Fibroblast of gingiva (primary cell): ENCODE results near the gene UQCRQ.
A peak's percentile ranks its signal among the peaks of the same experiment; 100 is the strongest.

Experiments
- DNase-seq: peaks from one replicate; pipeline ENCODE4 v3.0.0-alpha.2; 2011; ENCODE audit warnings: low read depth

Gene UQCRQ

DNA sequence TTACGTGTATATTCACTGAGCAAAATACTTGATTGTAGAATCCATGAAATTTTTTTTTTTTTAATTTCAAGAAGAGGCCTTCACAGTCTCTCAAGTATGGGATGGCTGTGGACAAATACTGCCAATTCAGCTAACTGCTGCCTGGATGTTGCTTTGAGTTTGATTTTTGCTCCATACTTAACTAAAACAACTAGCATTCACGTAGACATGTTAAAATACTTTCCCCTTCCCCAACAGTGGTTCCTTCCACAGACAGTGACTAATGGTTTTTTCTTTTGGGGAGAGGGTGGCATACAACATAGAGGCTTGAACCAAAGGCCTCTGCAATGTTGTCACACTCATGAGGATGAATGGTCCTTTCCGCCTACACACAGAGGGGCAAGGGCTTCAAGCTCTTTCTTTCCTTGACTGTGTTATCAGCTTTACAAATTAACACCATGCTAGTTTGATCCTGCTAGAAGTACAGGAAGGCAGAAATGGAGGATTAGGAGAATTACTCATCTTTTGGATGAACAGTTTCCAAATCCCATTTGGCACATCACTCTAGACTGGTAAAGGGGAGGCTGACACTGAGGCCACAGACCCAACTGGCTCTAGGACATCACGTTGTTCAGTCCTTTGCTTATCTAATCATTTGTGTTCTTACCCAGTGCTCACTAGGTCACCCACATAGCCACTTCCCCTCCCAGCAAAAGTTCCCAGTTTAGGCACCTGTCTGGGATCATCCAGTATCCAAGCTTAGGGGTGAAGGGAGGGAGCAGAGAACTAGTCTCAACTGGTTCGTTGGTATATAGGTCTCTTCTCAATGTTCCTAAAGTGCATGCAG is 5.2 kb downstream of the UQCRQ start:
- no peak for DNase-seq

DNA sequence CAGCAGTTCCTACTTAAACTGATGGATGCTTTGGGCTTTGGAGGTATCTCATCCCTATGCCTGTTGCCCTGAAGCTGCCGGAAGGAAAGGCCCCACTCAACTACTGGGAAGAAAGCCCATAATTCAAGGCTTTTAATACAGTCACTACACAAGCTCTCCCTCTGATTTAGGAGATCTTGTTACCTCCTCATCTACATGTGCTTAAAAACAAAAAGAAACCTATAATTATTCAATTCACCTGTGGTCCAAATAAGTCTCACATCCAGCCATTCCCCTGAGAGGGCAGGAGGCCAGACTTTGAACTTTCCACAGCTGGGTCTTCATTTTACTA is 6.3 kb downstream of the UQCRQ start:
- no peak for DNase-seq

DNA sequence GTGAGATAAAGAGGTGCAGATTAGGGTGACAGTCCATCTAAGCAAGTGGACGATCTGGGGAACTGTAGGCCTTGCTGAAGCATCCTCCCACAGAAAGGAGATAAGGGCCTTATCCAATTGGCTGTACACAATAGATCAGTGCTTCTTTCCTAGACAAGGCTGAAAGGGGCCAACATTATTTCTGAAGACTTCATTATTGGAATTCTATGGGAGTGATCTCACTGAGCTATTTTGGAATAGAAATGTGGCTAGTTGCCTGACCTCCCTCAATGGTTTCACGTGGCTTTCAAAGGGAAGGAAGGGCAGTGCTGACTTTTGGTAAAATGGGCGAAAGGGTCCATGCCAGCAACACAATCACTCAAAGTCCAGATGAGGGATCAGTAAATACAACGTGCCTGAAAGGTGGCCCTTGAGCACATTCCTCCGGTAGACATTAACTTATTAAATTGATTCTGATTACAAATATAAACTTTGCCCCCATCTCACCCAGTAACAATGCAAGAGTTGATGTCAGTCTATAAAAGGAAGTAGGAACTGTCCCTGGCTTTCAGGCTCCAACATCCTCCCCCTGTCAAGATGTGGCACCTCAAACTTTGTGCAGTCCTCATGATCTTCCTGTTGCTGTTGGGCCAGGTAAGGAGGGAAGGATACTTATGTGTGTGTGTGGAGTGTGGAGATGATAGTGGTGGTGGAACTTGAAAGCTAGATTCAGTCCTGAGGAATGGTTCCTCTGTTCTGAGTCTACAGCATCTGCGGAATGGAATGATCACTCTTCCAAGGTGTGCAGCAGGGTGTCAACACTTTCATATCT is 6.9 kb downstream of the UQCRQ start, which contains the start of gene LEAP2:
LEAP2 (plus strand) TSS at position 550 of the 811 bp plus-strand sequence; CDS start at position 577, 27 bp downstream.
- no peak for DNase-seq

DNA sequence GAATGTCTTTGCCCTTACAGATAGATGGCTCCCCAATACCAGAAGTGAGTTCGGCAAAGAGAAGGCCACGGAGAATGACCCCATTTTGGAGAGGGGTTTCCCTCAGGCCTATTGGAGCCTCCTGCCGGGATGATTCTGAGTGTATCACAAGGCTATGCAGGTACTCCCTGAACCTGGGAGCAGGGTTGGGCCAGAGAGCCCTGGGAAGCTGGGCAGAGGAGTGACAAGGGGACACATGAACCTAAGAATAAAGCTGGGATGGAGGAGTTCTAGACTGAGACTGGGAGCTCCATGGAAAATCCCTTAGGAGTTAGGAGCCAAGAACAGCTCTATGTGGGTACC is 7.5 kb downstream of the UQCRQ start:
- no peak for DNase-seq

DNA sequence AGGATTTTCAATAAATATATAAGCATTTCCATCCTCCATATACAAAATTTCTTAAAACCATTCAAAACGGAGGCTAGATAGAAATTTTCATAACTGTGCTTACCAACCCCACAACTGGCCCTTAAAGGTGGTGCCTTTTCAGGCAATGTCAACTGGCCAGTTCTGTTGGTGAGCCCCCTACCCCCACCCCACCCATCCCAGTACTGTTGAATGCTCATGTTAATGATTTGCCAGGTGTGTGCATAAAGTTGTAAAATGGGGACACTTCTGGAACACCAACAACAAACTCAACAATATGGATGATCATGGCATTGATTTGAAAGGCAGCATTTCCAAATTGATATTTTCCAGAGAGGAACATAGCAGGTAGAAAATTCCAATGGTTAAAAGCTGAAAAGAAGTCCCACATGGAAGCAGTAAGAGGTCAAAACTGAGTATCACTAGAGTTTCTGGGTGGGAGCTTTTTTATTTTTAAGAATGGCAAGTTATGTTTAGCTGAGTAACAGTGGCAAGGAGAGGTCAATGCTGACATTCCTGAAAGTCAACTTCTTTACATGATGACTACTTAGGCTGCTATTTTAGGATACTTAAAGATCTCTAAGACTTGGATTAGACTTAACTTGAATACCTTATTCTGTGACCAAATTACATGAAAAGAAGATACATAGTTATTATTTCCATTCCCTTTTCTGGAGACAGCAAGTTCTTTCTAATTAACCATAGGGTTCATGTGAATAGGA is 9.7 kb downstream of the UQCRQ start:
- no peak for DNase-seq

DNA sequence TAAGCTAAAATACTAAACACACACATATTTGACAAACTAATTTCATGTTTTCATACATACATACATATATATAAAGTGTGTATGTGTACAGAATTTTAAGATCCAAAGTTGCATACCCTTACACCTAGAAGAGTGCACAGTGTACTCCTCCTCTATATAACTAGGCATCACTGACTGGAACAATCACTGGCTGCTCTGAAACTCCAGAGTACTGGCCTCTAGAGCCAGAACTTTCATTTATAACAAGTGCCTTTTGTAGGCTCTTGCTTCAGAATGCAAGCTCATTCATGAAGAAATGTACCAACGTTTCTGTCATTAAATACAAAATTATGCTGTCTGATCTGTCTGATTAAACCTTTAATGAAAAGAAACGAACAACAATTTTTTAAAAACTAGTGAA is 11.0 kb downstream of the UQCRQ start:
- DNase-seq = no peak

DNA sequence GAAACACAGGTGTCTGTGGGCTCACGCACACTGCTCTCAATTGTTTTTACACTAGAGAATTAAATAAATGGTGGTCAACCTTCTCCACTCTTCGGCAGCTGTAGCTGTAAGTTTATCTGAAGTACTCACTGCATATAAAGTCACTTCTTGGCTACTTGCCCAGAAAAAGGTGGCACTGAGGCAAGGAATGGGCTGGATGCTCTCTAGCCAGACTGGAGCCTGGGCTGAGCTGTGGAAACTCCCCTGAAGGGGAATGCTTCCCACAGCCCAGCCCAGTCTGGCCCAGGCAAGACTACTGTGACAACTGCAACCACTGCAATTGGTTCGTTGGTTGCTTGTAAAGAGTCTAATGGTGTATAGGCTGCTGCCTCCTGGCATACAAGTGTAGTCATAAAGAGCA is 11.5 kb downstream of the UQCRQ start:
- peak; percentile 13 for DNase-seq

DNA sequence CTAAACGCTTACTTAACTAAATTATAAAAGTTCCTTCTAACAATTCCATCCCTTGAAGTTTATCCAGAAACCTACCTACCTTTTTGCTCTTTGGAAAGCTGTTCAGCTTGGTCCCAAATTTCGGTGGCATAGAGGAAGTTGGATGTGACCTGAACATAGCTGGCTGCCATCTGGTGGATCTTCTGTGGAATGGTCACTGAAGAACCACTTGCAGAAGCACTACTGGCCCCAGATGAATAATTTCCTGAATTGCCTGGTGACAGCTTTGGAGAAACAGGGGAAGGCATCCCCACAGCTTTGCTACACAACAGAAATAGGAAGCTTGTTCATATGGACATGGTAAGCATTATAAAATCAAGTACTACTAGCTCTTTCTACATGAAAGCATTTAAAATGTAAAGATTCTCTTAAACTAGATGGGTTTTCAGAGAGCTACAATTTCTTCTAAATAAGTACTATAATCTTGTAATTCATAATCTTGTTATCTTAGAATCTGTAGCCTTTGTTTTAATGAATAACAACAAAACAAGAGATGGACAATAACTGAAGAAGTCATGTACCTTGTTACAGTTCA is 16.9 kb downstream of the UQCRQ start:
- DNase-seq = peak; percentile 71

DNA sequence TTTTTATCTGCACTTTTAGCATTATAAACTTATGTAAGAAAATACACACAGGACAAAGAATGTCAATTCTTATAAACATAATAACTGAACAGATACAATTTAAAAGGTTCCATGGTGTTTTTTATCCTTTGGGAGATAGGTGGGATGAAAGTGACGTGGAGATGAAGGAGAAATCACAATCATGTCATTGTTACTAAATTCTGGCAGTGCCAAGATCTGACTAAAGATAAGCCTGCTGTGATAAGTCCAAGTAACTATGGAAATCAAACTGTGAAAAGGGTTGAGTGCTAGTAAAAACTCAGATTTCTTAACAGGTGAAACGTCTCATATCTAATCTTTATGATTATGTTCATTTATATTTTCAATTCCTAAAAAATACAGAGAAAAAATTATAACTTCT is 18.1 kb downstream of the UQCRQ start:
- DNase-seq = no peak

DNA sequence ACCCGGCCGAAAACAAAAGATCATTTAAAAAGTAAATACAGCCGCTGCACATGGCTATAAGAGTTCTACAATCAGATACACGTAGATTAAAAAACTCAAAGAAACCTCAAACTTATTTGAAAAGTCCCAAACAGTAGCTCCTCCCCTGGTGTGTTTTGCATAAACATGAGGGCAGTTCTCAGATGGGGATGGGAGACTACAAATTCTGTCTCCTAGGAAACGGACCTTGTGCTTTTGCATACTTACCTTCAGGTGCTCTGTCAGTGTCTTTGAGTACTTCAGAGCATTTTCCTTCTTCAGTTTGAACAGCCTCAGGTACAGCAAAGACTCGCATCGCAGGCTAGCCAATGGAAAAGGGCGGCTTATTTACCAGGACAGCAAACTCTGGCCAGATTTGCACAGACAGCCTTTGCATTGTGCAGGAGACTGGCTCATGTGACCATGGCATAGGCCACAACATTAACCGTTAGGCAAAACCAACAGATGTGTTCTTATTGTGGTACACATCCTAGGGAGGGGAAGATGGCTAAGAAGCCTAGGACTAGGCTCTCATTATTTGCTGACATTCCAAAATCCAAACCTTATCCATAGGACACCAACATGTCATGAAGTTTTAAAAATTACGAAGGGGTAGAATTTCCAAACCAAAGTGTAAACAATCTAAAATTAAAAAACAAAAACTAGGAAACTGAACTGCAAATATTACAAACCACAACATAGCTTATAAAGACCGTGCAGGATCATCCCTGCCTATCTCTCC is 19.8 kb downstream of the UQCRQ start:
- no peak for DNase-seq

DNA sequence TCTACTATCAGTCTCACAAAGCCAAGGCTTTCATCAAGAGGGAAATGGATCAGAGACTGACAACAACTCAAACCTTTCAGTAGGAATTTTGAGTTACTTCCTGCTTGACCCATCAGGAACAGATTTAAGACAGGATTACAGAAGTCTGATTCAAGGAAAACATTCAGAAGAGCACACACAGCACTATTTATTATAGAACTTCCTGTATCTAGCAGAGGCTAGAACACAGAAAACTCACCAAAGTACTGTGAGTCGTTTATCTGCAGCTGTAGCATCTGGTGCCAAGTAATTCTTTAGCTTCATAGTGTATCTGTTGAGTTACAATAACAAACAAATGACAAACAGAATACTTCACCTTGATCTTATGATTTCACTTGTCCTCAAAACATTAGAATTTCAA is 20.8 kb downstream of the UQCRQ start:
- DNase-seq = no peak

DNA sequence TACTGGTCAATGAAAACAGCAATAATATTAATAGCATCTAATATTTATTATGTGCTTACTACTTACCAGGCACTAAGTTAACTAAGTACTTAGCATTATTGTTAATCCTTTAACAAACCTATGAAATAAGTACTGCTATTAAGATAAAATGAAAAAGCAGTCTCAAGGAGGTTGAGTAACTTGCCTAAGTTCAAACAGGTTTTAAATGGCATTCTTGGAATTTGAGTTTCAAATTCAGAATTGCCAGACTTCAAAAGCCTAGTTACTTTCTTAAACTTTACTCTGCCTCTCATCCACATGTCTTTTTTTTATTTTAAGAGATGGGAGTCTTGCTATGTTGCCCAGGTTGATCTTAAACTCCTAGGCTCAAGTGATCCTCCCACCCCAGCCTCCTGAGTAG is 23.1 kb downstream of the UQCRQ start:
- no peak for DNase-seq

DNA sequence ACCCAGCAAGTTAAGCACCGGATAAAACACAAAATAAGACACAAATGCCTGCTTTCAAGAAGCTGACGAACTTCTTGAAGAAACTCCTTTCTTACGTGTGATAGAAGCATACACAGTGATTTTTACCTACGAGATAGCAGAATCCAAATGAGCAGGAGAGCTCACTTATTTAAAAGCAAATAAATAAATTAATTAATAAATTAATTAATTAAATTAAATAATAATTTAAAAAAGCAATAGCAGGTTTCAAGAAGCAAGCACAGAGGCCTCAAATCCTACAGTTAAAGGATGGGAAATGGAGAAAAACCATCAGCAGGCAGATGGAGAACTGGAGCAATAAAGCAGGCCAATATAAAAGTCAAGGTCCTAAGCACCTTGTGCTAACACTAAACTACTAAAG is 24.4 kb downstream of the UQCRQ start:
- DNase-seq = no peak

DNA sequence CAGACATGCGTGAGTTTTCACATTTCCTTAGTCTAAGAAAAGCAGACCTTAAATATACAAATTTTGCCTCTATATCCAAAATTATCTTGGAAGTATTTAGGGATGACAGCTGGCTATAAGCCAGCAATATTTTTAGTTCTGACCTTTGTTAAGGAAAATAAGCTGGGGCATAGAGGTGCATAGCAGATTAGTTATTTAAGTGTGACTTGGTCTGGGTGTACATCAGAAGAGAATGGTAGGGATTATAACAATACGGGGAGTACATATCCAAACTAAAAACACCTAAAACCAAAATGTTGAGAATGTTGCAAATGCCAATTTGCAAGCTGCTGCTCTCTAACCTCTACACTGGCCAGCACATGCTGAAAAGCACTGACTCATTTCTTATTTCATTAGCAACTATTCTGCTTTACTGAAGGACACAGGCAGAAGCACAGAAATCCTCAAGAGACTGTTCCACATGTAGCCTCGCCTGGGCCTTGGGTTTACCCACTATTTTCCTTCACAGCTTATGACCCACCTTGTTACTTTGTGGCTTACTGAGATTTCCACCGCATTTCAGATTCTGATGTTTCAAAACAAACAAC is 29.4 kb downstream of the UQCRQ start:
- peak; percentile 8 for DNase-seq

DNA sequence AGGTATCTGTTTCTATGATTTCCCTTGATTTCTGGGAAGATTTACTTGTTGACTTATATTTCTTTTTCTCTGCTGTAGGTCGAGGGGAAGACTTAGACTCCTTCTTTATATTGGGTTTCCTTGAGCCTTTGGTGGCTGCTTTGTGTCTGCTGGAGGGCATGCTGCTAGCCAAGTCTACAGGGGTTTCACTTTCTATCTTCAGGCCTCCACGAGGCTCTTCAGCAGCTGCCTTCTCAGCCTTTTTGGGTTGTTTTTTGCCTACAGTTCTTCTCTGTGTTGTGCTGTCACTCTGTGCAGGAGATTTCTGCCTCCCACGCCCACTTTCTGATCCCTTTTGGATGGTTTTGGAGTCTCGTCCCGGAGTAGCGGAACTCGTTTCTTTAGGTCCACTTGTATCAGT is 30.2 kb downstream of the UQCRQ start:
- no peak for DNase-seq

DNA sequence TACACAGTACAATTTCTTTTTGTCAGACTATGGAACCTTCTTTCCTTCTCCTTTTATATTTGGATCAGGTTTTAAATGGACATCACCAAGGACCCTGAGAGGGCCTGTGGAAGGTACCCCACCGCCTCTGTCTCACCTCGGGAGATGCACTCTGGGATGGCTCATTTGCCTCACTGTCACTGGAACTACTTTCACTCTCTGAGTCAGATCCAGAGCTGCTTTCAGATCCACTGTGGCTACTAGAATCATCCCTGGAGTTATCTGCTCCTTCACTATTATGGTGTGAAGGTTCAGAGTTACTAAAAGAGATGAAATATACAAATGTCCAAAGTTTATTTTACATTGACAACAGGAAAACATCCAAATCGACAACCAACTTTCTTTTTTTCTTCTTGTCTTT is 31.7 kb downstream of the UQCRQ start:
- no peak for DNase-seq

DNA sequence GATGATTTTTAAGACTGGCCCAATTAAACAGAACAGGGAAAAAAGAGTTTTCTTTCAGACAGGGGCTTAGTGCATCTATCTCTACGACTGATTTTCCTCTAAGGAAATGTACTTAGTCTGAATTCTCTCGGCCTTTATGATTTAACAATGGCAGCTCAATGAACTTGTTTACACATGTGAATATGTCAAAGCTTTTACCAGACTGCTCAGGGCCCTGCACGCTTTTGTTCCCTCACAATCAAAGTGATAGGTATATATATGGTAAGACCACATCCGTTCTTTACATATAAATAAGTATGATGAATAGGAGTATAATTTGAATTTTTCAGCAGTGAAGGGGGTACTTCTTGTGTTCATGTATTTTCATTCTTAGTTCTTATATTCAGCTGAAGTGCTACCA is 34.6 kb downstream of the UQCRQ start:
- DNase-seq = no peak

DNA sequence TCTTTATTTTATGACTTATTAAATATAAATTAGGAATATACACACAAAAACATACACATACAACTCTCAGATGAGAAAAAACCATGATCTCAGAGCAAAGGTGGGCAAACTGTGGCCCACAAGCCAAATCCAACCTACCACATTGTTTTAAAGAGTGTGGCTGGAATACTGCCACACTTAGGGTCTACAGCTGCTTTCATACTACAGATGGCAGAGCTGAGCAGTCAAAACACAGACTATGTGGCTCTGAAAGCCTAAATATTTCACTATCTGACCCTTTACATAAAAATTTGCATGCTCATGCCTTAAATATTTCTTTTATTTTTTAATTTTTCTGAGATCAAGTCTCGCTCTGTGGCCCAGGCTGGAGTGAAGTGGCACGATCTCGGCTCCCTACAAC is 35.3 kb downstream of the UQCRQ start:
- no peak for DNase-seq

DNA sequence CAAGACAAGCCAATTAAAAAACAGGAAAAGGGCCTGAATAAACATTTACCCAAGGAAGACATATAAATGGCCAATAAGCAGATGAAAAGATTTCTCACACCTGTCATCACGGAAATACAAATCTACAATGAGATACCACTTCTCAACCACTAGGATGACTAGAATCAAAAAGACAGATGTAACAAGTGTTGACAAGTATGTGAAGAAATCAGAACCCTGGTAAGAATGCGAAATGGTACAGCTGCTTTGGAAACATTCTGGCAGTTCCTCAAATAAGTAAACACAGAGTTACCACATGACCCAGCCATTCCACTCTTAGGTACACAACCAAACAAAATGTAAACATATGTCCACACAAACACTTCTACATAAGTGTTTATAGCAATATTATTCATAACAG is 39.5 kb downstream of the UQCRQ start:
- peak; percentile 82 for DNase-seq

DNA sequence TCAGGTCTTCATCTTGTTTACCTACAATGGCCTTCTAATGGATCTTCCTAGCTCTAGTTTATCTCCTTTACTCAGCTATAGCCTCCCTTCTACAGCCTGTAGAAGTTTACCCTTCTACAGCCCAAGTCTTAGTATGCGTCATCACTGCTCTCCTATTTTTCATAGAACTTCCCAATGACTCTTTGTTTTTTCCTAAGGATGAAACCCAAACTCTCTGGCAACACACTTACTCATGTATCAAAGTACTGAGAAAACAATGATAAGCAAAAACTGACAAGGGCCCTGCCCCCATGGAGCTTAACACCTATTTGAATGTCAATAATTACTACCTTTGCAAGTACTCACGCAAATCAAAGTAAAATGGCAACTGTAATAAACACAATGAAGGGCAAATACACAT is 40.7 kb downstream of the UQCRQ start:
- no peak for DNase-seq

DNA sequence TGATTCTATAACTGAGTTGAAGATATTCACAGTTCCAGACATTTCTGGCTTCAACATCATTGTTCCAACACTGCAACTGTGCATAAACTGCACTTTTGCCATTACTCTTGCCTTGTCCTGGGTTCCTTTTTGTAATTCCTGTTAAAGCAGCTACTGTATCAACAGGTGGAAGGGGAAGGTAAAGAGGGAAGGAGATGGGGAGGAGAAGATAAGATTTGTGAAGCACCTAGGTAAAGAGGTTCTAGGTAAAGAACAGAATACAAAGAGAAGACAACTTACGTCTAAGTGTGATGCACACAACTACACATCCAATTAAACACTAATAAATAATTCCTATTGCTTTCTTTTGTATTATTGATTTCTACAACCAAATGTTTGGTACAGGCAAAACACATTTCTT is 43.3 kb downstream of the UQCRQ start:
- no peak for DNase-seq
